ENCODE data around the gene B3GALNT2. TPM values are rescaled to one million over a fixed set of nuclear protein-coding genes. Genes with fewer than 3 reads are reported as not detected.

B3GALNT2 gene
- polyA plus RNA-seq, 3 donors = 8.9 to 11.8 (median 10.4) TPM

DNA sequence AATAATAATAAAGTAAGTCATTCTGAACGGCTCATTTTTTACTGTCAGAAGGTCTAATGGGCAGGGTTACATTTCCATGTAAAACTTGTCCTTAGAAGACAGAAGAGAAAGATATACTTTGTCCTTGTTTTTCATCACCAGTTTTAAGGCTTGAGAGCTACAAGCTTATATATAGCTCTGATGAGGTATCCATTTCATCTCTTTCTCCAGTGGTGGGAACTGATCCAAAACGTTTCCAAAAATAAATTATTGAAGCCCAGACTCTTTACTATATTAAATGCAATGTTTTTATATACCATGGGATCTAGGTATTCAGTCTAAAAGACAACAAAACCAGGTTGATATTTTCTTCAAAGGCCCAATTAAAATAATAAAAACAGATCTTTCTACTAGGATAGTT is 8.7 kb downstream of the B3GALNT2 start:
- no peak overlapping the region for H3K4me3 ChIP-seq (replicated peaks in 1 of 3; ENCODE audit: low read depth in 2 of 3, low read length in 3 of 3)
- peaks cover 40% of the 10 kb centered on the region for H3K79me2 ChIP-seq (ENCODE audit: insufficient read depth, low read length)
- no CpG with 5 or more reads among the region's 2 CpGs for WGBS (ENCODE audit: insufficient coverage)
- H3K27ac ChIP-seq (ENCODE audit: low read depth in 1 of 2, low read length in 2 of 2) = no peak overlapping the region
- TF ChIP-seq, protein P1, sequence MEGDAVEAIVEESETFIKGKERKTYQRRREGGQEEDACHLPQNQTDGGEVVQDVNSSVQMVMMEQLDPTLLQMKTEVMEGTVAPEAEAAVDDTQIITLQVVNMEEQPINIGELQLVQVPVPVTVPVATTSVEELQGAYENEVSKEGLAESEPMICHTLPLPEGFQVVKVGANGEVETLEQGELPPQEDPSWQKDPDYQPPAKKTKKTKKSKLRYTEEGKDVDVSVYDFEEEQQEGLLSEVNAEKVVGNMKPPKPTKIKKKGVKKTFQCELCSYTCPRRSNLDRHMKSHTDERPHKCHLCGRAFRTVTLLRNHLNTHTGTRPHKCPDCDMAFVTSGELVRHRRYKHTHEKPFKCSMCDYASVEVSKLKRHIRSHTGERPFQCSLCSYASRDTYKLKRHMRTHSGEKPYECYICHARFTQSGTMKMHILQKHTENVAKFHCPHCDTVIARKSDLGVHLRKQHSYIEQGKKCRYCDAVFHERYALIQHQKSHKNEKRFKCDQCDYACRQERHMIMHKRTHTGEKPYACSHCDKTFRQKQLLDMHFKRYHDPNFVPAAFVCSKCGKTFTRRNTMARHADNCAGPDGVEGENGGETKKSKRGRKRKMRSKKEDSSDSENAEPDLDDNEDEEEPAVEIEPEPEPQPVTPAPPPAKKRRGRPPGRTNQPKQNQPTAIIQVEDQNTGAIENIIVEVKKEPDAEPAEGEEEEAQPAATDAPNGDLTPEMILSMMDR (IDR thresholded peaks at IDR 0.05) = no peak
- no peaks in the 10 kb centered on the region for H3K9me3 Mint-ChIP-seq
- H3K4me3 Mint-ChIP-seq = no peak overlapping the region
- no peak for DNase-seq
- H3K27me3 ChIP-seq (ENCODE audit: control insufficient read depth in 2 of 2, insufficient read depth in 2 of 2, low read length in 2 of 2) = no peaks in the 10 kb centered on the region
- H3K9ac ChIP-seq (ENCODE audit: insufficient read depth, low read length, poor library complexity, severe bottlenecking) = no peak overlapping the region
- no peak overlapping the region for H3K27ac Mint-ChIP-seq
- no peaks in the 10 kb centered on the region for H3K9me3 ChIP-seq (replicated peaks in 1 of 2; ENCODE audit: control insufficient read depth in 1 of 2, insufficient read depth in 1 of 2, low read length in 2 of 2)
- intact Hi-C loops (cut with micrococcal nuclease) = no loop called here
- H3K36me3 ChIP-seq (replicated peaks in 1 of 2; ENCODE audit: control insufficient read depth in 1 of 2, insufficient read depth in 2 of 2, low read length in 2 of 2) = peaks cover 29 to 47% of the 10 kb centered on the region in 2 donors
- H3K27me3 Mint-ChIP-seq (ENCODE audit: low read depth in 3 of 3) = no peaks in the 10 kb centered on the region
- no peak overlapping the region for H3K4me2 ChIP-seq (replicated peaks; ENCODE audit: extremely low read depth, low read length, poor library complexity, severe bottlenecking)
- H3K4me1 ChIP-seq (ENCODE audit: control insufficient read depth in 1 of 2, insufficient read depth in 2 of 2, low read length in 2 of 2) = no peaks in the 10 kb centered on the region
- peaks cover 1% of the 10 kb centered on the region for H3K4me1 Mint-ChIP-seq
- peaks cover 26% of the 10 kb centered on the region for H4K20me1 ChIP-seq (ENCODE audit: insufficient read depth, low read length)
- H3K36me3 Mint-ChIP-seq = peaks cover 30 to 32% of the 10 kb centered on the region in 2 donors
- H2AFZ ChIP-seq (ENCODE audit: insufficient read depth, low read depth, low read length, poor library complexity, severe bottlenecking) = no peak overlapping the region

DNA sequence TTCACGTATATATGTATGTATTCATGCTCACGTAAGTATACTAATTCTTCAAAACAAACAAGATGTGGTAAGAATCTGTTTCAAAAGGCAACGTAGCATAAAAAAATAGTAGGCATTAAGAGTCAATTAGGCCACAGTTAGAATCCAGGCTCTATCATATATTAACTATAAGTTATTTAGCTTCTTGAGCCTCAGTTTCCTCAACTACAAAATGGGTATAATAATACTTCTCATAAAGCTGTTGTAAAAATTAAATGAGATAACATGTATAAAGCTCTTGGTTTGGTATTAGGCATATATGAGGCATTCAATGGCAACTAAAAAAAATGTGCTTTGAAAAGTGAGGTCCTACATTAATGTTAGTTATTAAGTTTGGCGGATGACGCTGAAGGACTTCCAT is 9.2 kb downstream of the B3GALNT2 start:
- Mint-ChIP-seq H3K36me3 (peaks cover 30 to 33% of the 10 kb centered on the region in 2 donors), H3K27me3 (ENCODE audit: low read depth in 3 of 3) (no peaks in the 10 kb centered on the region), H3K9me3 (no peaks in the 10 kb centered on the region), H3K4me1 (peaks cover 1% of the 10 kb centered on the region), H3K4me3 (no peak overlapping the region), H3K27ac (no peak overlapping the region)
- no peak overlapping the region for H3K4me3 ChIP-seq (replicated peaks in 1 of 3; ENCODE audit: low read depth in 2 of 3, low read length in 3 of 3)
- no peak overlapping the region for H3K9ac ChIP-seq (ENCODE audit: insufficient read depth, low read length, poor library complexity, severe bottlenecking)
- H3K27ac ChIP-seq (ENCODE audit: low read depth in 1 of 2, low read length in 2 of 2) = no peak overlapping the region
- no CpG with 5 or more reads among the region's 5 CpGs for WGBS (ENCODE audit: insufficient coverage)
- intact Hi-C loops (cut with micrococcal nuclease) = no loop called here
- no peak overlapping the region for H3K4me2 ChIP-seq (replicated peaks; ENCODE audit: extremely low read depth, low read length, poor library complexity, severe bottlenecking)
- H3K4me1 ChIP-seq (ENCODE audit: control insufficient read depth in 1 of 2, insufficient read depth in 2 of 2, low read length in 2 of 2) = no peaks in the 10 kb centered on the region
- no peaks in the 10 kb centered on the region for H3K27me3 ChIP-seq (ENCODE audit: control insufficient read depth in 2 of 2, insufficient read depth in 2 of 2, low read length in 2 of 2)
- peaks cover 35% of the 10 kb centered on the region for H3K79me2 ChIP-seq (ENCODE audit: insufficient read depth, low read length)
- TF ChIP-seq, protein P1 (IDR thresholded peaks at IDR 0.05) = no peak
- peaks cover 21% of the 10 kb centered on the region for H4K20me1 ChIP-seq (ENCODE audit: insufficient read depth, low read length)
- peaks cover 29 to 51% of the 10 kb centered on the region in 2 donors for H3K36me3 ChIP-seq (replicated peaks in 1 of 2; ENCODE audit: control insufficient read depth in 1 of 2, insufficient read depth in 2 of 2, low read length in 2 of 2)
- DNase-seq = no peak
- H2AFZ ChIP-seq (ENCODE audit: insufficient read depth, low read depth, low read length, poor library complexity, severe bottlenecking) = no peak overlapping the region
- no peaks in the 10 kb centered on the region for H3K9me3 ChIP-seq (replicated peaks in 1 of 2; ENCODE audit: control insufficient read depth in 1 of 2, insufficient read depth in 1 of 2, low read length in 2 of 2)

Measured in CD14-positive monocyte (primary cell).